HEK293T (cell line): ENCODE measurements around the gene ZNF398.

Experiments used
- ELF4 ChIP-seq: fragments of 450-650 bp; IDR thresholded peaks from 2 replicates; pipeline ENCODE4 v1.6.1; 2017; ENCODE audit warnings: antibody characterized with exemption
- FOXA1 ChIP-seq: fragments of 450-650 bp; IDR thresholded peaks from 2 replicates; pipeline ENCODE4 v1.6.1; 2016; ENCODE audit warnings: mild to moderate bottlenecking
- FOXK2 ChIP-seq: fragments of 450-650 bp; IDR thresholded peaks from 2 replicates; pipeline ENCODE4 v1.6.1; 2016; ENCODE audit warnings: mild to moderate bottlenecking
- FOXM1 ChIP-seq: fragments of 450-650 bp; IDR thresholded peaks from 2 replicates; pipeline ENCODE4 v1.6.1; 2017; ENCODE audit warnings: mild to moderate bottlenecking, borderline replicate concordance
- LEF1 ChIP-seq: fragments of 450-650 bp; IDR thresholded peaks from 2 replicates; pipeline ENCODE4 v1.6.1; 2017; ENCODE audit warnings: mild to moderate bottlenecking, borderline replicate concordance
- NFRKB ChIP-seq: fragments of 450-650 bp; IDR thresholded peaks from 2 replicates; pipeline ENCODE4 v1.6.1; 2016; ENCODE audit warnings: mild to moderate bottlenecking, moderate library complexity
- SP1 ChIP-seq: fragments of 450-650 bp; IDR thresholded peaks from 2 replicates; pipeline ENCODE4 v1.6.1; 2017
- TARDBP ChIP-seq: fragments of 450-650 bp; IDR thresholded peaks from 2 replicates; pipeline ENCODE4 v1.6.1; 2016
- ZNF384 ChIP-seq: fragments of 450-650 bp; IDR thresholded peaks from 2 replicates; pipeline ENCODE4 v1.6.1; 2016
- TF ChIP-seq, protein P1 (sequence below): fragments of 450-650 bp; IDR thresholded peaks from 2 replicates; pipeline ENCODE4 v1.6.1; 2016

DNA sequence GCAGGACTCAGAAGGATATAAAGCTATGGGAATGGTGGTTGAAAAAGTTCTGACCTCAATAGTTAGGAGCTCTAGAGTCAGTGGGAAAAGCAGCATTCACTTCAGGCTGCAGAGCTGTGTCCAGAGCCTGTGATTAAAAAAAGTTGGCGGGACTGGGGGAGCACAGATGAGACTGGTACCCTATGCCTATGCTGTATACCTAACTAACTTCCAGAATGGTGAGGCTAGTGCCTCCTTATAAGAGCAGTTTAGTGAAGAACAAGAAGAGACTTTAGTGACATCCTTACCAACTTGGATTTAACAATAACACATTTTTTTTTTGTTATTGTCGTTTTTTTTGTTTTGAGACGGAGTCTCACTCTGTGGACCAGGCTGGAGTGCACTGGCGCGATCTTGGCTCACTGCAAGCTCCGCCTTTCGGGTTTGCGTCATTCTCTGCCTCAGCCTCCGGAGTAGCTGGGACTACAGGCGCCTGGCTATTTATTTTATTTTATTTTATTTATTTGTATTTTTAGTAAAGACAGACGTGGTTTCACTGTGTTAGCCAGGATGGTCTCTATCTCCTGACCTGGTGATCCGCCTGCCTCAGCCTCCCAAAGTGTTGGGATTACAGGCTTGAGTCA, 41.5 kb downstream of the ZNF398 start:
- TF ChIP-seq SP1 (no peak), ZNF384 (no peak), TARDBP (no peak), FOXA1 (no peak), FOXK2 (no peak), ELF4 (no peak), LEF1 (no peak), NFRKB (no peak), FOXM1 (no peak)
- TF ChIP-seq, protein P1, sequence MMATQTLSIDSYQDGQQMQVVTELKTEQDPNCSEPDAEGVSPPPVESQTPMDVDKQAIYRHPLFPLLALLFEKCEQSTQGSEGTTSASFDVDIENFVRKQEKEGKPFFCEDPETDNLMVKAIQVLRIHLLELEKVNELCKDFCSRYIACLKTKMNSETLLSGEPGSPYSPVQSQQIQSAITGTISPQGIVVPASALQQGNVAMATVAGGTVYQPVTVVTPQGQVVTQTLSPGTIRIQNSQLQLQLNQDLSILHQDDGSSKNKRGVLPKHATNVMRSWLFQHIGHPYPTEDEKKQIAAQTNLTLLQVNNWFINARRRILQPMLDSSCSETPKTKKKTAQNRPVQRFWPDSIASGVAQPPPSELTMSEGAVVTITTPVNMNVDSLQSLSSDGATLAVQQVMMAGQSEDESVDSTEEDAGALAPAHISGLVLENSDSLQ = no peak
